Fibroblast of peridontal ligament (primary cell): ENCODE measurements around the gene TSPAN12.

Experiments
- DNase-seq: peaks from one replicate; pipeline ENCODE4 v3.0.0-alpha.2; 2010; ENCODE audit errors: extremely low read depth

The TSPAN12 gene

DNA sequence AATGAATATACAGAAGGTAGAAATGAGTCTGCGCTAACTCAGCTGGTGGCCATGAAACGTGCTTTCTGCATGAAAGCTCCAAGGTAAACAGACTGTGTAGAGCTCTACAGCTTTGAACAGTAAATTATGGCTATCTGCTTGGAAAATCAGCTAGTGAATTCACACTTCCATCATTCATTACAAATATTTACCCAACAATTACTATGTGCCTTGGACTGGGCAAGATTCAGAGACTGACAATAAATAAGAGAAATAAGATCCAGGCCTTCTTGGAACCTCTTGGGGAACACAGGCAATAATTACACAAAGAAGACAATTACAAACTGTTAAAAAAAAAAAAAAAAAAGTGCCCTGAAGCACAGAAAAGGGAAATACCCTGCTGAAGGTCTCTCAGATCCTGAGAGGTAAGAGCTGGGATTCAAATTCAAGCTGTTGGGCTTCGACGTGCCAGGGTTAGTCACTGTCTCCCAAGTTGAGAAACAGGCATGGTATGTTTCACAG lies 15.8 kb downstream of the TSPAN12 start:
- no peak for DNase-seq

DNA sequence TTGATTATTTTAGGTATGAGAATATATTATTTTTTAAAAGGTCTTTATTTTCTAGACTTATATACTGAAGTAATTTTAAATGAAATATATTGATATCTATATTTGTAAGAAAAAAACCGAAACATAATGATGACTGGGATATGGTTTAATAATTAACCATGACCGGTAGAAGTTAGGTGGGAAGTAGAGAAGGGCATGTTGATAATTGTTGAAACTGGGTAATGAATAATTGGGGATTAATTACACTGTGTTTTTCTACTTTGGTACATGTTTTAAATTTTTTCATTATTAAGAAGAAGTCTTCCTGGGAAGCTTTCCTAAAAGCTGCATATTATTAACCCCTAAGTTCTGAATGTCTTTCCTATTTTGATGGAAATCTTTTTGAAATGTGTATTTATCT lies 16.3 kb downstream of the TSPAN12 start:
- DNase-seq, result no peak

DNA sequence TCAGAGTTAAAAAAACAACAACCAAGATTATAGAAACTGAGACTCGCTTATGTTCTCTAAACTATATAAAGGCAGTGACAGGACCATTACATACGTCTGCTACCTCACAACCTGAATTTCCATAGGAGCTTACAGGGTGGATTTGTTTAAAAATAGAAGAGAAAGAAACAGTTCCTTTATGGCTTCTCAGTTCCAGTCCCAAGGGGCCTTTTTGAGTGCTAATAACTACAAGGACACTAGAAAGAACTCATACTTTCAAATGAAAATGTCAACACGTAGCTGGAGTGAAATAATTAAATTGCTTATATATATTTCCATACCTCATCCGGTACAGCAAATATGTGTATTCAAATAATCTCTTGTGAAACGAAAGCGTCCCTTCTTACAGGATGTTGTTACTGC lies 19.7 kb downstream of the TSPAN12 start:
- DNase-seq, result no peak

DNA sequence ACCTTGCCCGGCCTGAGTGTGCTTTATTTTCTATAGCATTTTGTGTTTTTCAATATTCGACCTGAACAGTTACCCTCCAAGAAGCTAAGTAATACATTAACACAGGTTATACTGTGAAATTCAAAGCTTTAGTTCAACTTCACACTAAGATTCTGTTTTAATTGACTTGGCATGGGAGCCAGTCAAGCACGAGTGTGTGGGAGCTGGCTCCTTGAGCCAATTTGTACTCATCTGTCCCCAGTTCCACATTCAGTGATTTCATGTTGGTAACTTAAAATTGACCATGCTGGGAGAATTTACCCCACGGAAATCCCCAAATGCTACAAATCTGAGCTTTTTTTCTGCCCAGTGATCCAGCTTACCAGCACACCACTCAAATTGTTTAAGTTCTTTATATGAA lies 20.3 kb downstream of the TSPAN12 start:
- no peak for DNase-seq

DNA sequence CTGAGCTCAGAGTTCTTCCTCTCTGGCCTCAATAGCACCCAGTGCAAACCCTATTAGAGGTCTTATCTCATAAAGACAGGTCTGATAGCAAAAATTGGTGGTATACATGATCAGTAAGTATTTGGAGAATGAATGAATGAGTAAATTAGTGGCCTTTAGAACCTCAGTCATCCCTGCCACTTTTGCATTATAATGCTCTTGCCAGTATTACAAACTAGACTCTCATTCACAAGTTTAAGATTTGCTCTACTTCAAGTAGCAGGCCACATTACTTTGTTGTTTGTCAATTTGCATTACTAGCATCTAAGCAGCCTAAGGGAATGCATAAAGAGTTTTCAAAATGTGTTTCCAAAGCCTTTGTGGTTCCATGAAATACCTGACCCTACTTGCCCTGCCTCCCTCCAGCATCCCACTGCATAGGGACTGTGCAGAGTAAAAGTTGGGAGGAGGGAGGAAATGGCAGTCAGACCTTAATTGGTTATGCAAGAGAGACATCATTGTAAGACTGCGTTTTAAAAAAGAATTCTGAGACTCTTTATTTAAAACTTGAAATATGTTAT lies 21.3 kb downstream of the TSPAN12 start:
- no peak for DNase-seq

DNA sequence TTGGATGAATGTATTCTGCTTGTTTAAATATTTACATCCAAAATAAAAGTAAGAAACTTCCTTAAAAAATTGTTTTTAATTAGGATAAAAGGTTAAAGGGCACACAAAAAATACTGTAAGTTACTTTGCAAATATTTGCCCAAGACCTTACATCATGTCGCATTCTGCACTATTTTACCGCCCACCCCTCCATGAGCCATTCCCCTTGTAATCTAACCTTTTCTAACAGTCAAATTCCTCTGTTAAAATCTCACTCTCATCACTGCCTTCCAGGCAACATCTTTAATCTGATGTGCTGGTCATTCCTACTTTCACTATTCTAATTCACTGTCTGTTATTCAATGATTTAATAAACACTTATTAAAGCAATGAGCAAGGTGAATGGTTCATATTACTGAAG lies 23.2 kb downstream of the TSPAN12 start:
- DNase-seq, result no peak

DNA sequence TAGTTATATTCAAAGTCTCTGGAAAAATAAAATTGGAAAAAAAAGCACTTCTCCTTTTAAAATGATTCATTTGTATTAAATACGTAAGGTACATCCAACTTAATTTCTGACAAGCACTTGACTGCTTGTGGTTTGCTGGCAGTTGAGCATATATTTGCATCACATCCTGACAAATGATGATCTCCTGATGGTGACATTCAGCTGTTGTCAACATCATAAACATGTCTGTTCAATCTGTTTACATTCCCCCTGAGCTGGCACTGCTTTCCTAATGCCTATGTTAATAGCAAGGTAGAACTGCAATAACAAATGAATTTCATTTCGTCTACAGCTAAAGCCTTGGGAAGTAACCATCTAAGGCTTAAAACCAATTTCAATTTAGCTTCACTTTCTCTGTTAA lies 24.4 kb downstream of the TSPAN12 start:
- DNase-seq, result no peak

DNA sequence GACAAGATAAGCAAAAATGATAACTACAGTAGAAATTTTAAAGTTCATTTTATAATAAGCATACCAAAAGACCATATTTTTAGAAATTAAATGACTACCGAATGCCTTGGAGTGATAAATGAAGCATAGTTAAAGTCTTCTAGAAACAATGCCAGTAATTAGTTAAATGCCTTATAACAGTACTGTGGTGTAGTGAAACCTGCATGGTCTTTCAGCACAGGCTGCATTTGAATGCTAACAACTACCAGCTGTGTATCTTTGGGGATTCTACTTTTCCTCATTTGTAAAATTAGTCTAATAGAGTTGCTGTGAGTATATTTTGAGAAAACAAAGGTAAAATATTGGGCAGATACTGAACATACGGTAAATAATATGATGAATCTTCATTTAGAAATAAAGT lies 25.1 kb downstream of the TSPAN12 start:
- DNase-seq, result no peak

DNA sequence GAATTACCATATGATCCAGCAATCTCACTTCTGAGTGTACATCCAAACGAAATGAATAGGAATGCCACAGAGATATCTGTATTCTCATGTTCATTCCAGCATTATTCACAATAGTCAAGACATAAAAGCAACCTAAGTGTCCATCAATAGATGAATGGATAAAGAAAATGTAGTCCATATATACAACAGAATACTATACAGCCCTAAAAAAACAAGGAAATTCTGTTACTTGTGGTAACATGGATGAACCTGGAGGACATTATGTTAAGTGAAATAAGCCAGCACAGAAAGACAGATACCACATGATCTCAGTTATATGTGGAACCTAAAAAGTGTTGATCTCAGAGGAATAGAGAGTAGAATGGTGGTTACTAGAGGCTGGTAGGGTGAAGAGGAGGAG lies 26.7 kb downstream of the TSPAN12 start:
- no peak for DNase-seq

DNA sequence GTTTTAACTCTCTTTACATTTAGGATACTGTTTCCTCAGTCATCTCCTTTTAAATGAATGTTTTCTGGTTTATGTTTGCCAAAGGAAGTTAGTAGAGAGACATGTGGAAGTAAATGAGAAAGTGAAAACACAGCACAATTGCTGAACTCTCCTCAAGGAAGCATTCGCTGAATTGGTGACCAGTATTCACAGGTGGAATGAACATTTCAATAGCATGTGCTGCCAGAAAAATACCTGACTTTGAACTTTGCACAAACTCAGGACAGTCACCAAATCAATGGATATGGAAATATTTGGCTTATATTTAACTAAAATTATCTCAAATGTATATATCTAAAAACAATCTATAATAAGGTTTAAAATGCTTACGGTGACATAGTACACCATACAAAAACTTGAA lies 28.5 kb downstream of the TSPAN12 start:
- DNase-seq, result no peak

DNA sequence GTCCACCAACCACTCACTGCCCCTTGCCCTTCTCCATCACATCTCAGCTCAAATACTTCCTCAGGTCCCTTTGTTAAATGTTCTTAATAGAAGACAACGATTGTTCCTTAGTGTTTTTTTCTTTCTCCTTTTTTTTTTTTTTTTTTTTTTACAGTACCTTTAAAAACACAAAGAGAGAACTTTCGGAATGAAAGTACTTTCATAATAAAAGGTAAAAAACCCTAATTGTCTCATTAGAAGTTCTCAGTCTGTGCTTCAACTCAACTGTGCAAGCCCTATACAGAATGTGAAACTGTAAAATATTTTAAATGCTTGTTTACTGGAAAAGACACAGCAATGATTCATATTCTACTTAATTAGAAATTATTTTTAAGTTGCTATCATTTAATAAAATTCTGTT lies 29.4 kb downstream of the TSPAN12 start:
- no peak for DNase-seq

DNA sequence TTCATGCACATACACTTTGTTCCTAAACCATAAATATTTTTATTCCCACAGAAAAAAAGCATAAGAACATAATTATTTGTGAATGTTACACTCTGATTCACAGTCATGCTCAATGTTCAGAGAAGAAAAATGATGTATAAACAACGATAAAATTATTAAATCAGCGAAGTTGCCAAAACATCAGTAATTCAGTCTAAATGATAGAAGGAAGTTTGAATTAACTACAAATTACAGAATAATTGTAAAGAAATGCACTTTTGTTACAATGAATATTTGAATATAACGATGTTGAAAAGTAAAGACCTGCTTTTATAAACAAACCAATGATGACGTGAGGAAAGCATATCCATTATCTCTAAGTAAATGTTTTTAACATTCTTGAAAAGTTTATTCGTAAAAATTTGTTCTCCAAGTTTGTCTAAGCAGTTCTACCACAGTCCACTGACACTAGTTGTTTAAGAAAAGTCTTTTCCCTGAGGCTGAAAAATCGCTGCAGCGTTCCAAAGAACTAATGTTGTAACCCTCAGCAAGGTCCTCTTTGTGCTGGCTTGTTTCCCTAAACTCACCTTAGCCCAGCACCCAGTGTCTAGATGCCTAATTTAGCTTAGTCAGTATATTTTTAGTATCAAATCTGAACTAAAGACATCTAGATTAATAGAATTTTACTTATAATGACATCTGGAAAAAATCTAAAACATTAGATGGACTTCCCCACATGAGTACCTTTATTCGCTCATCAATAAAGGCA lies 30.4 kb downstream of the TSPAN12 start:
- no peak for DNase-seq

DNA sequence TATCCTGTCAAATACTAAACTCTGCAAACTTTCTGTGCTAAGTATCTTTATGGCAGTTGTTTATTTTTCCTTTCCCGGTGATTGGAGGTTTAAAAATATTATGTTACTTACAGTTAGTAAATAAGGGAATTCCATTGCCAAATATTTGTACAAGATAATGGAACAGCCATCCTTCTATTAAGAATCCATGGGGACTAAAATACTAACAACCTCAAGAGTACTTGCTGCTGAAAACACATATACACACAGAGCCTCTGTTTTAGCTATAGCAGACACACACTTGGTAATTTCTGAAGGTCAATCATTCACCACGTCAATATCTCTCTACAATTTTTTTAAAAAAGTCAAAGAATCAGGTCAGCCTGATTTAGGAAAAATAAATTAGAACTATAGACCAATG lies 32.4 kb downstream of the TSPAN12 start:
- no peak for DNase-seq

DNA sequence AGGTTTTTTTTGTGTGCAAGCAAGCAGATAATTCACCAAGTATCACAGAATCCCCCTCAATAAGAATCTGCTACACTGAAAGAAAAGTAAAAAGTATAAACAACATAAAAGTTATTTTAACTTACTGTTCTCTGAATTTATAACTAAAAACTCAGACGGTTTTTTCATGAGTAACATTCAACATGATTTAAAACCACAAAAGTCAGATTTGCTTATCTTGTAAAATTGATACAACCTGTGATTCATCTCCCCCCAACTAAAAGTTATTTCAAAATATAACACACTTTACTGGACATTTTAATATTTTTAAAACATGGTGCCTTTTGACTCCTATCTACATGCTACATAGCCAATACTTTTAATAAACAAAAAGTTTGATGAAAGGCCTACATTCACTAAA lies 32.8 kb downstream of the TSPAN12 start:
- no peak for DNase-seq

DNA sequence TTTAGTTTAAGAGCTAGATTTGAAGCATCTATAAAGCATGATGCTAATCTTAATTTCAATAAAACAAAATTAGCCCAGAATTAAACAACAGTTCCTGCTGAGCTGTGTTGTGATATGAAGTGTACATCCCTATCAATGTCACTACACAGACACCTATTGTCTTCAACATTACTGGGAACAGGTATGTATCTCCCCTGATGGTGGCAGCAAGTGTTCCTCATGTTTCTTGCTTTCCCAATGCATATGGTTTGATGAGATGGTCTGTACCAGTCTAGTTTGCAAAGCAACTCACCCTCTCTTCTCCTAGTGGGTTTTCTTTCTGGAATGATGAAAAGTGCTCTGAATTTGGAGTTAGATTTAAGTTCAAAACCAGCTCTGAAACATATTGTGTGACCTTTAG lies 38.1 kb downstream of the TSPAN12 start:
- no peak for DNase-seq

DNA sequence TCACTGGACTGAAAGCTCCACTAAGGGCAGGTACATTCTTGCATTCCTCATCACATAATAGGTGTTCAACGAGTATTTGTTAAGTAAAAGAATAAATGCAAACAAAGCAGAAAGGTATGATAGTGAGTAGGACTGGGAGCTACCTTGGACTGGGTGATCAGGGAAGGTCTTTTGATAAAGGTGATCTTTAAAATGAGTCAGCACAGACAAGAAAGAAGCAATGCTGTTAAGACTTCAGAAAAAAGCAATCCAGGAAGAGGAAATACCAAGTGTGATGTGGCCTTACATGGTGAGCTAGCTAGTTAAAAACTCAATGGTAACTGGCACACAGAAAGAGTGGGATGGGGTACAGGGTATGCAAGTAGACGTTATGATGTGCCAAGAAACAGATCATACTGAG lies 40.1 kb downstream of the TSPAN12 start:
- no peak for DNase-seq

DNA sequence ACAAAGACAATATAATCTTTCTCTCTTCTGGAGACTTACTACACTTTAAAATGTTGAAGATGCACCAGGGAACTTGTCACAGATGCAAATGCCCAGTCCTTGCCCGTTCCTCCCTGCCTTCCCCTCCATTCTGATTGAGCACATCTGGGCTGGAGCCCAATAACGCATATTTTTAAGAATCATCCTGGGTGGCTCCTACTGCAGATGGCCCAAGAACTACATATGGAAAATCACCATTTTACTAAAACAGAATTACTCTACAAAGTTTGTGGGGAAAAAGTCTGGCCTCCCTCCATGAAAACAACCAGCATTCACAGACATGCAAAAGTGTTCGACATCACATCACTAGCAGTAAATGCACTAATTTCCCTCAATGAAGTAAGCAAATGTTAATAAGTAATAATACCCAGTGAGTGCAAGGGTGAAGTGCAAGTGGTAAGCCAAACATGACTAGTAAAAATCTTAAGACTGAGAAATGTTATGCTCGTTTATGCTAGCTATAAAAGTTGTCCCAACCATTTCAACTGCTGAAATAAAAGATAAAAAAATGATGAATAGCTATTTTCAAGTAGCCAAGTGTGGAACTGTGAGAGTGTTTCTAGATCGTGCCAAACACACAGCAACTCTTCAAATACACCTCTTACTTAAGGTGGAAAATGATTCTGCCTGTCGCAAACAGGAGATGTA lies 43.5 kb downstream of the TSPAN12 start:
- no peak for DNase-seq

DNA sequence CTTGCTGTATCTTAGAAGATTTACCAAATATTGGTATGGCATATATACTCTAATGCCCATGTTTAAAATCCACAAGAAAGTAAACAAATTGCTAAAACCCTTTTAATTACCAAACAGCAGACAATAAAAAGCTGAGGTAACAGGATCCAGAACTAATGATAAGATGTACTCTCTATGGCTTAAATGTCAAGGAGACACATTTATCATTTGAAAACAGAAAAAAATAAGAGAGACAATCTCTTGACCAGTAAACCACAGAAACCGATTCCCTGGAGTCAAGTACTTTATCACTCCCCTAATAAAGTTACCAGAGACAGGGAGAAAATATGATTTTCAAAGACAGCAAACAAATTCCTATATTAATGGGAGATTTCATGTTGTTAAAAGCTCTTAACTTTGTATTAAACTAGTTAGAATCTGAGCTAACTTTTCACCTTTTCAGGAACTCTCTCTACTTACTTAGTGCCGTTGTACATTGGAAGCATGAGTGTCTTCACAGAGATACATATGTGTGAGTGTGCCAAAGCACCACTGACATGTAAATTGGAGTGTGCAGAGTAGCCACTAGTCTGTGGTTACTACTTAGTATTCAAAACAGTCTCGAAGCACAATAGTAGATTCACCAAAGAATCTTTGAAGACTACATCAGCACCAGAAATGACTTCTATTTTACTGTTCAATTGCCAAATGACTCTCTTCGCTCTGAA lies 44.2 kb downstream of the TSPAN12 start:
- DNase-seq, result no peak

DNA sequence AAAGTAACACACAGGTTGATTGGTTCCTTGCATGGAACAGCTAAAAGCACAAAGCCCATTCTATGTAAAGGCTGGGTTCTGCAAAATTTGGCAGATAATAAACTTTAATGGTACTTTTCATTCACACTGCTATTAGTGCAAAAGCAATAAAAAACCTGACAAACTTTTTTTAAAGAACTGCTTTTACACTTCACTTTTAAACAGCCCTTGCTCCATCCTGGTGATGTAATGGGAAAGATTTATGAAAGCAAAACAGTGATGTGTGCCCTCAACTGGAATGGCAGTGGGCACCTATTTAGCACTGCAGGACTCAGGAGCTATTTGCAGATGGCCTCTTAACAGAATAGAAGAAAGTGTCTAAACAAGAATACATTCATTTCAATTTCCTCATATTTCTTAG lies 44.9 kb downstream of the TSPAN12 start:
- DNase-seq, result no peak

DNA sequence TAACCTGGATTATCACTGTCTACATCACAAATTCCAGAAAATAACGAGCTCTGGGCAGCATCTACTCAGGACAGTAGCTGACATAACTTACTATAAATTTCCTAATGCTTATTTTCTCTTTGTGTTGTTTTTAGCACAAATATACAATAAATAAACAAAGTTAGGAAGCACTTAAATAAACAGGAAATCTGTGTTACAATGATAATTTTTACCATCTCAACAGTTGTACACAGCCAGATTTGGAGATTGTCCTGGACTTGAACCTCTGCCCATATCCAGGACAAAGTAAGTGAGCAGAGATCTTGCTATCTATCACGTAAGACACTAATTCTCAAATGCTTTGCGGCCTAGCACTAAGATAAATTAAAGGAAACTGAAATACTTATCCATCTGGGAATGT lies 48.7 kb downstream of the TSPAN12 start:
- DNase-seq, result no peak

DNA sequence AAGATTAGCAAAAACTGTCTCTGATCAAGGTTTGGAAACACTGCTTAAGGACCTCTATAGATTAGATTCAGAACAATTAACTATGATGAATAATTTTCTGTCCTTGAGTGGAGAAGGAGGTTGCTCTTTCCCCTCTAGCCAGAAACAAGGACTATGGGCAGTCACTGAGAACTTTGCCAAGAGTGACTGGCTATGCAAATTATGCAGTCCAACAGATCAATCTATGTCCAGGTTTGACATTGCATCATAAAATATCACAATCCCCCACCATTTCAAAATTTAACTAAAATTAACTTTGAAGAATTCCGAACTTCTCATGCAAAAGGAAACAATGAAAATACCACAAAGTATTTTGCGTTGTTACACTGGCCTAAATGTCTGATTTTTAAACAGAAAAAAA lies 50.6 kb downstream of the TSPAN12 start:
- no peak for DNase-seq

DNA sequence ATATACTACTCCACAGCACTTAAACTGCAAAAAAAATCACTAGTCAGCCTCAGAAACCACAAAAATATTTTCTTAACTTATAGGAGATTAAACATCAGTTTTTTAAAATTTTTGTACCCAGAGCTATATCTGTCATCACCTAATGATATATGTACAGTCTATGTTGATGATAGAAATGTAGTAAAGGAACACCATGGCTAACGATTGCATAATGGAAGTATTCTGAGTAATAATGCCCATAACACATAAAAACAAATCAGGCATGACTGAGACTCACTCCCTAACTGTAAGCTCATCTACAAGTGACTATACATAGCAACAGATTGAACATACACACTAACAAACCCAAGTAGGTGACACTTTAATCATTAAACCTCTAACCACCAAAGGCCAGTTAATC lies 51.3 kb downstream of the TSPAN12 start:
- no peak for DNase-seq
